GM23338 (cell line): Measurements from ENCODE around the gene SUPT6H.

Experiments
- CREB1 ChIP-seq: fragments of 250-450 bp; sonication (Bioruptor Pico); IDR thresholded peaks from 2 replicates; pipeline ENCODE4 v1.5.0; 2020; ENCODE audit warnings: low read depth, mild to moderate bottlenecking, moderate library complexity
- CTCF ChIP-seq, 2 experiments: fragments of 200-600 bp in 1 of 2; sonication (generic) in 1 of 2; conservative IDR thresholded peaks; 2 replicates each; pipeline versions ENCODE4 v1.5.1 to v1.6.1; 2016 to 2017; ENCODE audit warnings: antibody characterized with exemption in 2 of 2, low read depth in 2 of 2, mild to moderate bottlenecking in 2 of 2, moderate library complexity in 1 of 2
- ETS1 ChIP-seq: IDR thresholded peaks from 2 replicates; pipeline ENCODE4 v1.6.1; 2016; ENCODE audit warnings: antibody characterized with exemption
- EZH2 ChIP-seq: fragments of 200-600 bp; sonication (generic); IDR thresholded peaks from one replicate; pipeline ENCODE4 v1.8.0; 2017; ENCODE audit warnings: antibody characterized with exemption, mild to moderate bottlenecking, low read depth; ENCODE audit not compliant: unreplicated experiment
- EZH2phosphoT487 ChIP-seq: fragments of 200-600 bp; sonication (generic); IDR thresholded peaks from one replicate; pipeline ENCODE4 v1.8.1; 2018; ENCODE audit warnings: antibody characterized with exemption; ENCODE audit not compliant: unreplicated experiment
- JUNB ChIP-seq: IDR thresholded peaks from one replicate; pipeline ENCODE4 v1.6.1; 2016; ENCODE audit warnings: antibody characterized with exemption; ENCODE audit not compliant: unreplicated experiment
- NANOG ChIP-seq: IDR thresholded peaks from 2 replicates; pipeline ENCODE4 v1.6.1; 2016; ENCODE audit warnings: antibody characterized with exemption, borderline replicate concordance
- POLR2AphosphoS5 ChIP-seq: IDR thresholded peaks from 2 replicates; pipeline ENCODE4 v1.6.1; 2016; ENCODE audit warnings: antibody characterized with exemption, low read depth
- STAT1 ChIP-seq: IDR thresholded peaks from one replicate; pipeline ENCODE4 v1.6.1; 2016; ENCODE audit warnings: antibody characterized with exemption; ENCODE audit not compliant: unreplicated experiment
- ZNF114 ChIP-seq: fragments of 250-450 bp; sonication (Bioruptor Pico); IDR thresholded peaks from 2 replicates; pipeline ENCODE4 v1.5.0; 2020; ENCODE audit warnings: mild to moderate bottlenecking, moderate library complexity
- ZNF331 ChIP-seq: fragments of 250-450 bp; sonication (Bioruptor Pico); IDR thresholded peaks from 2 replicates; pipeline ENCODE4 v1.5.0; 2020; ENCODE audit warnings: low read depth, mild to moderate bottlenecking, moderate library complexity
- ZNF462 ChIP-seq: fragments of 250-450 bp; sonication (Bioruptor Pico); IDR thresholded peaks from 2 replicates; pipeline ENCODE4 v1.5.0; 2020; ENCODE audit warnings: mild to moderate bottlenecking, moderate library complexity
- TF ChIP-seq, protein P1 (sequence below): IDR thresholded peaks from one replicate; pipeline ENCODE4 v1.6.1; 2018; ENCODE audit warnings: antibody characterized with exemption; ENCODE audit not compliant: unreplicated experiment

DNA sequence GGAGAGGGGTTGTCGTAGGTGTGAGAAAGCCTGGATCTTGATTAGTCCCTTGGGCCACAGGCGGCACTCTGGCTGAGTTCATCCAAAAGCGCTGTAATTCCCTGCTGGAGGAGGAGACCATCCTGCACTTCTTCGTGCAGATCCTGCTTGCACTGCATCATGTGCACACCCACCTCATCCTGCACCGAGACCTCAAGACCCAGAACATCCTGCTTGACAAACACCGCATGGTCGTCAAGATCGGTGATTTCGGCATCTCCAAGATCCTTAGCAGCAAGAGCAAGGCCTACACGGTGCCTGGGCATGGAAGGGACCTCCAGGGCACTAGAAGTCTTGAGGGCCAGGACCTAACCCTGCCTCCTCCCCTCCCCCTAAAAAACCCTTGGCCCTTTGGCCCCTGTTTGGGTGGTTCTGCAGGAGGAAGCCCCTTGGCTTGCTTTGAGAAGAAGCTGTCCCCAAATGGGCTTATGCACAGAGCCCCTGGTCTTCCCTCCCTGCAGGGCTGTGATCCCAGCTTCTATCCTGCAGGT, 72.8 kb downstream of the SUPT6H start:
- TF ChIP-seq CTCF (conservative IDR thresholded peaks at IDR 0.05; ENCODE audit: low read depth in 2 of 2) (no peak), EZH2phosphoT487 (no peak), STAT1 (no peak), EZH2 (no peak), POLR2AphosphoS5 (no peak), CREB1 (CRISPR knock-in tag) (no peak), ZNF114 (CRISPR knock-in tag) (no peak), ZNF462 (CRISPR knock-in tag) (no peak), ETS1 (no peak), JUNB (no peak), ZNF331 (CRISPR knock-in tag) (no peak), NANOG (no peak)
- TF ChIP-seq, protein P1, sequence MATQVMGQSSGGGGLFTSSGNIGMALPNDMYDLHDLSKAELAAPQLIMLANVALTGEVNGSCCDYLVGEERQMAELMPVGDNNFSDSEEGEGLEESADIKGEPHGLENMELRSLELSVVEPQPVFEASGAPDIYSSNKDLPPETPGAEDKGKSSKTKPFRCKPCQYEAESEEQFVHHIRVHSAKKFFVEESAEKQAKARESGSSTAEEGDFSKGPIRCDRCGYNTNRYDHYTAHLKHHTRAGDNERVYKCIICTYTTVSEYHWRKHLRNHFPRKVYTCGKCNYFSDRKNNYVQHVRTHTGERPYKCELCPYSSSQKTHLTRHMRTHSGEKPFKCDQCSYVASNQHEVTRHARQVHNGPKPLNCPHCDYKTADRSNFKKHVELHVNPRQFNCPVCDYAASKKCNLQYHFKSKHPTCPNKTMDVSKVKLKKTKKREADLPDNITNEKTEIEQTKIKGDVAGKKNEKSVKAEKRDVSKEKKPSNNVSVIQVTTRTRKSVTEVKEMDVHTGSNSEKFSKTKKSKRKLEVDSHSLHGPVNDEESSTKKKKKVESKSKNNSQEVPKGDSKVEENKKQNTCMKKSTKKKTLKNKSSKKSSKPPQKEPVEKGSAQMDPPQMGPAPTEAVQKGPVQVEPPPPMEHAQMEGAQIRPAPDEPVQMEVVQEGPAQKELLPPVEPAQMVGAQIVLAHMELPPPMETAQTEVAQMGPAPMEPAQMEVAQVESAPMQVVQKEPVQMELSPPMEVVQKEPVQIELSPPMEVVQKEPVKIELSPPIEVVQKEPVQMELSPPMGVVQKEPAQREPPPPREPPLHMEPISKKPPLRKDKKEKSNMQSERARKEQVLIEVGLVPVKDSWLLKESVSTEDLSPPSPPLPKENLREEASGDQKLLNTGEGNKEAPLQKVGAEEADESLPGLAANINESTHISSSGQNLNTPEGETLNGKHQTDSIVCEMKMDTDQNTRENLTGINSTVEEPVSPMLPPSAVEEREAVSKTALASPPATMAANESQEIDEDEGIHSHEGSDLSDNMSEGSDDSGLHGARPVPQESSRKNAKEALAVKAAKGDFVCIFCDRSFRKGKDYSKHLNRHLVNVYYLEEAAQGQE = no peak
